B cell (primary cell): ENCODE results near the gene UNC13D.
"Not testable (repeated sequence)": the region's sequence is repeated elsewhere in the genome, so short reads cannot be mapped to it uniquely, and the experiment has no call there.

Experiments
- EZH2 ChIP-seq: IDR thresholded peaks from 2 replicates; pipeline ENCODE4 v1.6.1; 2012; ENCODE audit warnings: borderline replicate concordance, low read depth, mild to moderate bottlenecking, moderate library complexity, low read length; ENCODE audit not compliant: insufficient read depth, poor library complexity, severe bottlenecking
- TF ChIP-seq, protein P1 (sequence below): fragments of 200-600 bp; IDR thresholded peaks from one replicate; pipeline ENCODE4 v1.8.0; 2022; ENCODE audit warnings: antibody characterized with exemption, mild to moderate bottlenecking

DNA sequence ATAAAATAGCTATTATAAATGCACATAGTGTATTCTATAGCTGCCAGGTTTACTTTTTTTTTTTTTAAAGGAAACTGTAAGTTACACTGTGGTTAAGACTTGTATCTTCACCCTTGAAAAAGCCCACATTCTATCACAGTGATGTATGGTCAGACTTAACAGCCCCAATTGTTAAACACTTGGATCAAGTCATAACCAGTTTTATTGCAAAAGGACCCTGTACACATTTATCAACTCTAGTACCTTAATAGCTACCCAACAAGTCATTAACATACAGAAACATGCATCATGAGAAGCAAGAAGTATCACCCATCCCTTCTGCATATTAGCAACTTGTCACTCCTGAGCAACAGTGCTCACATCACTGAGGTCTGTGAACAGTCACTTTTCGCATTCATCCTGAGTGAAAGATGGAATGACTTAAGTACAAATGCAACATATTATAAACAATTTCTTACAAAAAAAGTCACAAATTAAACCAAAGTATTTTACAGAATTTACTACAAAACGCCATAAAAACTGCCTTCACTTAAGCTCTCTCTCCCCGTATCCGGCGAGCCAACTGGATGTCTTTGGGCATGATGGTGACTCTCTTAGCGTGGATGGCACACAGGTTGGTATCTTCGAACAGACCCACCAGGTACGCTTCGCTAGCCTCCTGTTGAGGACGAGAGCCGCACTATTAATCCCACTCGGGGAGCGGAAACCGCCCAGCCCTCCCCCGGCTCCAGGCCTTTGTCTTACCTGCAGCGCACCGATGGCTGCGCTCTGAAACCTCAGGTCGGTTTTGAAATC is 65.9 kb downstream of the UNC13D start:
- TF ChIP-seq, protein P1, sequence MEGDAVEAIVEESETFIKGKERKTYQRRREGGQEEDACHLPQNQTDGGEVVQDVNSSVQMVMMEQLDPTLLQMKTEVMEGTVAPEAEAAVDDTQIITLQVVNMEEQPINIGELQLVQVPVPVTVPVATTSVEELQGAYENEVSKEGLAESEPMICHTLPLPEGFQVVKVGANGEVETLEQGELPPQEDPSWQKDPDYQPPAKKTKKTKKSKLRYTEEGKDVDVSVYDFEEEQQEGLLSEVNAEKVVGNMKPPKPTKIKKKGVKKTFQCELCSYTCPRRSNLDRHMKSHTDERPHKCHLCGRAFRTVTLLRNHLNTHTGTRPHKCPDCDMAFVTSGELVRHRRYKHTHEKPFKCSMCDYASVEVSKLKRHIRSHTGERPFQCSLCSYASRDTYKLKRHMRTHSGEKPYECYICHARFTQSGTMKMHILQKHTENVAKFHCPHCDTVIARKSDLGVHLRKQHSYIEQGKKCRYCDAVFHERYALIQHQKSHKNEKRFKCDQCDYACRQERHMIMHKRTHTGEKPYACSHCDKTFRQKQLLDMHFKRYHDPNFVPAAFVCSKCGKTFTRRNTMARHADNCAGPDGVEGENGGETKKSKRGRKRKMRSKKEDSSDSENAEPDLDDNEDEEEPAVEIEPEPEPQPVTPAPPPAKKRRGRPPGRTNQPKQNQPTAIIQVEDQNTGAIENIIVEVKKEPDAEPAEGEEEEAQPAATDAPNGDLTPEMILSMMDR, result not testable (repeated sequence)
- TF ChIP-seq EZH2, result not testable (repeated sequence)
